ENCODE results near the gene PHACTR1.
"Not testable (repeated sequence)": the region's sequence is repeated elsewhere in the genome, so short reads cannot be mapped to it uniquely, and the experiment has no call there.

PHACTR1 gene

GRCh38 chr6:13220266-13220665 is 503.7 kb downstream of the PHACTR1 start:
- no peak for DNase-seq (ENCODE audit: low read depth in 2 of 2, low spot score in 1 of 2)

- DNase-seq (ENCODE audit: low read depth in 2 of 2, low spot score in 1 of 2): no peak
These were observed 505.5 kb downstream of the PHACTR1 start for GRCh38 chr6:13222048-13222447.

- DNase-seq (ENCODE audit: low read depth in 2 of 2, low spot score in 1 of 2): no peak
These were observed 509.5 kb downstream of the PHACTR1 start for GRCh38 chr6:13226071-13226470.

- DNase-seq (ENCODE audit: low read depth in 2 of 2, low spot score in 1 of 2): no peak
These were observed 512.0 kb downstream of the PHACTR1 start for GRCh38 chr6:13228264-13229204.

- peak in 1 of 2 donors; percentile 13 for DNase-seq (ENCODE audit: low read depth in 2 of 2, low spot score in 1 of 2)
These were observed 512.9 kb downstream of the PHACTR1 start for GRCh38 chr6:13229205-13230085.

- no peak for DNase-seq (ENCODE audit: low read depth in 2 of 2, low spot score in 1 of 2)
These were observed 516.5 kb downstream of the PHACTR1 start for GRCh38 chr6:13233106-13233505.

GRCh38 chr6:13234130-13234529 is 517.6 kb downstream of the PHACTR1 start:
- no peak for DNase-seq (ENCODE audit: low read depth in 2 of 2, low spot score in 1 of 2)

GRCh38 chr6:13235339-13235738 is 518.8 kb downstream of the PHACTR1 start:
- DNase-seq (ENCODE audit: low read depth in 2 of 2, low spot score in 1 of 2): no peak

GRCh38 chr6:13237318-13237717 is 520.8 kb downstream of the PHACTR1 start:
- DNase-seq (ENCODE audit: low read depth in 2 of 2, low spot score in 1 of 2): no peak

GRCh38 chr6:13238017-13238416 is 521.5 kb downstream of the PHACTR1 start:
- DNase-seq (ENCODE audit: low read depth in 2 of 2, low spot score in 1 of 2): no peak

GRCh38 chr6:13238640-13239216 is 522.2 kb downstream of the PHACTR1 start:
- no peak for DNase-seq (ENCODE audit: low read depth in 2 of 2, low spot score in 1 of 2)

GRCh38 chr6:13239530-13240455 is 523.2 kb downstream of the PHACTR1 start:
- DNase-seq (ENCODE audit: low read depth in 2 of 2, low spot score in 1 of 2): no peak

GRCh38 chr6:13241364-13241763 is 524.8 kb downstream of the PHACTR1 start:
- no peak for DNase-seq (ENCODE audit: low read depth in 2 of 2, low spot score in 1 of 2)

- DNase-seq (ENCODE audit: low read depth in 2 of 2, low spot score in 1 of 2): no peak
These were observed 525.6 kb downstream of the PHACTR1 start for GRCh38 chr6:13242178-13242577.

- no peak for DNase-seq (ENCODE audit: low read depth in 2 of 2, low spot score in 1 of 2)
These were observed 526.0 kb downstream of the PHACTR1 start for GRCh38 chr6:13242590-13242989.

- DNase-seq (ENCODE audit: low read depth in 2 of 2, low spot score in 1 of 2): no peak
These were observed 526.5 kb downstream of the PHACTR1 start for GRCh38 chr6:13243033-13243432.

GRCh38 chr6:13243745-13244144 is 527.2 kb downstream of the PHACTR1 start:
- DNase-seq (ENCODE audit: low read depth in 2 of 2, low spot score in 1 of 2): not testable (repeated sequence)

GRCh38 chr6:13247627-13248026 is 531.1 kb downstream of the PHACTR1 start:
- no peak for DNase-seq (ENCODE audit: low read depth in 2 of 2, low spot score in 1 of 2)

GRCh38 chr6:13248053-13248452 is 531.5 kb downstream of the PHACTR1 start:
- DNase-seq (ENCODE audit: low read depth in 2 of 2, low spot score in 1 of 2): no peak

GRCh38 chr6:13248584-13248985 is 532.0 kb downstream of the PHACTR1 start:
- DNase-seq (ENCODE audit: low read depth in 2 of 2, low spot score in 1 of 2): no peak
